Neural cell (in vitro differentiated cells): Measurements from ENCODE around the gene CUL2. TPM values are rescaled to one million over a fixed set of nuclear protein-coding genes. Genes with fewer than 3 reads are reported as not detected.

ENCODE experiments used
- H2AFZ ChIP-seq: fragments of 200-600, 300-800 bp; sonication (generic), shearing (Covaris generic); 2 replicates; pipeline ENCODE4 v1.6.0; 2014; ENCODE audit warnings: low read depth, mild to moderate bottlenecking, antibody characterized with exemption, low read length, moderate library complexity
- H3F3A ChIP-seq: fragments of 200-600 bp; shearing (Covaris generic); 2 replicates; pipeline ENCODE4 v1.6.1; 2016; ENCODE audit warnings: mild to moderate bottlenecking, moderate library complexity, mixed read lengths, antibody characterized with exemption, low read length; ENCODE audit not compliant: insufficient read depth, poor library complexity, severe bottlenecking
- H3K27ac ChIP-seq: fragments of 200-600, 300-800 bp; sonication (generic), shearing (Covaris generic); 2 replicates; pipeline ENCODE4 v1.5.1; 2014; ENCODE audit warnings: mild to moderate bottlenecking, low read length, moderate library complexity
- H3K27me3 ChIP-seq: fragments of 300-800, 200-600 bp; sonication (generic), shearing (Covaris generic); 2 replicates; pipeline ENCODE4 v1.6.0; 2014; ENCODE audit warnings: mild to moderate bottlenecking, low read depth, low read length, moderate library complexity; ENCODE audit not compliant: insufficient read depth
- H3K36me3 ChIP-seq: fragments of 300-800, 200-600 bp; sonication (generic), shearing (Covaris generic); 2 replicates; pipeline ENCODE4 v1.5.1; 2014; ENCODE audit warnings: mild to moderate bottlenecking, antibody characterized with exemption, low read length, moderate library complexity; ENCODE audit not compliant: insufficient read depth
- H3K4me2 ChIP-seq: fragments of 300-800, 200-600 bp; sonication (generic), shearing (Covaris generic); 2 replicates; pipeline ENCODE4 v1.6.0; 2014; ENCODE audit warnings: mild to moderate bottlenecking, low read length
- H3K4me3 ChIP-seq: fragments of 300-800, 200-600 bp; sonication (generic), shearing (Covaris generic); 2 replicates; pipeline ENCODE4 v1.5.1; 2014; ENCODE audit warnings: mild to moderate bottlenecking, low read length, moderate library complexity
- H3K79me2 ChIP-seq: fragments of 200-600 bp; shearing (Covaris generic); replicated peaks from 2 replicates; pipeline ENCODE4 v1.6.0; 2014; ENCODE audit warnings: mild to moderate bottlenecking, low read length, moderate library complexity; ENCODE audit not compliant: insufficient read depth
- H3K9ac ChIP-seq: fragments of 300-800, 200-600 bp; sonication (generic), shearing (Covaris generic); 2 replicates; pipeline ENCODE4 v1.6.1; 2016; ENCODE audit warnings: mild to moderate bottlenecking, low read length, mixed read lengths
- H3K9me2 ChIP-seq: fragments of 200-600 bp; shearing (Covaris generic); 2 replicates; pipeline ENCODE4 v1.6.1; 2016; ENCODE audit warnings: mild to moderate bottlenecking, low read length, mixed read lengths; ENCODE audit not compliant: insufficient read depth
- H3K9me3 ChIP-seq: fragments of 200-600, 300-800 bp; sonication (generic), shearing (Covaris generic); 2 replicates; pipeline ENCODE4 v1.6.1; 2016; ENCODE audit warnings: mild to moderate bottlenecking, mixed run types, low read length, moderate library complexity, mixed read lengths
- H4K20me1 ChIP-seq: fragments of 200-600 bp; shearing (Covaris generic); 2 replicates; pipeline ENCODE4 v1.6.1; 2016; ENCODE audit warnings: mild to moderate bottlenecking, mixed run types; ENCODE audit not compliant: insufficient read depth
- CTCF ChIP-seq: fragments of 450-650 bp; IDR thresholded peaks from 2 replicates; pipeline ENCODE4 v1.5.1; 2014; ENCODE audit warnings: antibody characterized with exemption, mild to moderate bottlenecking, moderate library complexity; ENCODE audit not compliant: poor library complexity, severe bottlenecking
- EP300 ChIP-seq: fragments of 450-650 bp; conservative IDR thresholded peaks from 2 replicates; pipeline ENCODE4 v1.6.1; 2014; ENCODE audit warnings: antibody characterized with exemption, mild to moderate bottlenecking, moderate library complexity; ENCODE audit not compliant: poor library complexity, severe bottlenecking
- EZH2 ChIP-seq: fragments of 200-600, 300-800 bp; shearing (Covaris generic), sonication (generic); IDR thresholded peaks from 2 replicates; pipeline ENCODE4 v1.6.1; 2014; ENCODE audit warnings: antibody characterized with exemption, low read length, borderline replicate concordance, mild to moderate bottlenecking; ENCODE audit not compliant: insufficient read depth, poor library complexity, severe bottlenecking
- MXI1 ChIP-seq: fragments of 450-650 bp; conservative IDR thresholded peaks from 2 replicates; pipeline ENCODE4 v1.6.1; 2014; ENCODE audit warnings: antibody characterized with exemption, mild to moderate bottlenecking; ENCODE audit not compliant: poor library complexity, severe bottlenecking
- POLR2AphosphoS5 ChIP-seq: IDR thresholded peaks from 2 replicates; pipeline ENCODE4 v1.6.1; 2012
- RAD21 ChIP-seq: fragments of 450-650 bp; conservative IDR thresholded peaks from 2 replicates; pipeline ENCODE4 v1.6.1; 2014; ENCODE audit warnings: antibody characterized with exemption, mild to moderate bottlenecking, moderate library complexity
- REST ChIP-seq: IDR thresholded peaks from 2 replicates; pipeline ENCODE4 v1.6.1; 2012; ENCODE audit warnings: borderline replicate concordance
- SMC3 ChIP-seq: fragments of 450-650 bp; conservative IDR thresholded peaks from 2 replicates; pipeline ENCODE4 v1.6.1; 2014; ENCODE audit warnings: antibody characterized with exemption, mild to moderate bottlenecking, moderate library complexity; ENCODE audit not compliant: poor library complexity
- TAF1 ChIP-seq: IDR thresholded peaks from 2 replicates; pipeline ENCODE4 v1.6.1; 2012; ENCODE audit warnings: low read depth
- polyA plus RNA-seq: library from polyadenylated mRNA; depleted of rRNA; stranded (reverse); fragments of >200 nt; gene quantifications from 2 replicates; pipeline ENCODE4 v1.2.3, GENCODE V29; 2014

CUL2 gene
- polyA plus RNA-seq, 1 donor from 2014 or later: 40.5 TPM

GRCh38 chr10:35015843-35016408 is 74.2 kb downstream of the CUL2 start:
- Histone ChIP-seq H3K9me2 (no peaks in the 10 kb centered on the region), H3K9me3 (no peaks in the 10 kb centered on the region), H3K36me3 (no peaks in the 10 kb centered on the region), H2AFZ (no peak overlapping the region), H3K79me2 (no peaks in the 10 kb centered on the region), H3K27me3 (no peaks in the 10 kb centered on the region), H3F3A (no peaks in the 10 kb centered on the region), H3K27ac (no peak overlapping the region), H4K20me1 (no peaks in the 10 kb centered on the region), H3K4me2 (no peak overlapping the region), H3K9ac (no peak overlapping the region), H3K4me3 (peak overlapping the region; percentile 17)
- TF ChIP-seq MXI1 (peak; percentile 82), REST (no peak), POLR2AphosphoS5 (peak; percentile 26), EP300 (peak; percentile 84), TAF1 (no peak), SMC3 (no peak), CTCF (no peak), EZH2 (no peak), RAD21 (no peak)

DNA sequence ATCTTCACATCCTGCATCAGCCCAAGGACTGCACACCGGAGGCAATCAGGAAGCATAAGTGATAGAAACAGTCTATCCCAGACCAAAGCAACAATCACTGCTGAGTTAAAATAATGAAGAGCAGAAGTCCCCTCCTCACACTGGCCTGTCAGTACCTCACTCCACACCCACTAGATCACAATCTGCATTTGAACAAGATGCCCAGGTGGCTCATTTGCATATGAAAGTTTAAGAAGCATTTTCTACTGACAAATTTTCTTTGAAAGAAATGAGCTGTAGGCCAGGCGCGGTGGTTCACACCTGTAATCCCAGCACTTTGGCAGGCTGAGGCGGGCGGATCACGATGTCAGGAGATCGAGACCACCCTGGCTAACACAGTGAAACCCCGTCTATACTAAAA is 77.4 kb downstream of the CUL2 start:
- Histone ChIP-seq H3K36me3 (no peaks in the 10 kb centered on the region), H3K4me3 (no peak overlapping the region), H3F3A (no peaks in the 10 kb centered on the region), H4K20me1 (no peaks in the 10 kb centered on the region), H3K4me2 (no peak overlapping the region), H3K27me3 (no peaks in the 10 kb centered on the region), H3K9me3 (no peaks in the 10 kb centered on the region), H3K27ac (no peak overlapping the region), H3K9me2 (no peaks in the 10 kb centered on the region), H2AFZ (no peak overlapping the region), H3K79me2 (no peaks in the 10 kb centered on the region), H3K9ac (no peak overlapping the region)
- TF ChIP-seq SMC3 (no peak), REST (no peak), EZH2 (no peak), TAF1 (no peak), POLR2AphosphoS5 (no peak), EP300 (no peak), CTCF (no peak), MXI1 (no peak), RAD21 (no peak)
